ENCODE data around the gene RHCE.

- TF ChIP-seq FOXJ3 (CRISPR knock-in tag; IDR thresholded peaks at IDR 0.05), result no peak
- no peak for TF ChIP-seq E2F1 (CRISPR knock-in tag; IDR thresholded peaks at IDR 0.05)
- no peak for TF ChIP-seq CREB1 (IDR thresholded peaks at IDR 0.05)
- TF ChIP-seq CREB1 (CRISPR knock-in tag; IDR thresholded peaks at IDR 0.05), result no peak
- no peak for TF ChIP-seq ZNF584 (CRISPR knock-in tag; IDR thresholded peaks at IDR 0.05; ENCODE audit: low read depth)
- no peak for TF ChIP-seq POLR2A (conservative IDR thresholded peaks at IDR 0.05)
- no peak for TF ChIP-seq BRCA1 (IDR thresholded peaks at IDR 0.05)
- TF ChIP-seq BRCA1 (CRISPR knock-in tag; IDR thresholded peaks at IDR 0.05), result no peak
- TF ChIP-seq ZNF280A (IDR thresholded peaks at IDR 0.05; ENCODE audit: low read depth, partially characterized antibody), result no peak
- TF ChIP-seq ZNF274 (IDR thresholded peaks at IDR 0.05; ENCODE audit: borderline replicate concordance, low read depth, low read length), result no peak
- no peak for TF ChIP-seq CTCF (IDR thresholded peaks at IDR 0.05 in 2 of 3, conservative IDR thresholded peaks at IDR 0.05 in 1 of 3; ENCODE audit: insufficient read depth in 2 of 3, low read depth in 1 of 3, low read length in 3 of 3)
- no peak for TF ChIP-seq ZZZ3 (IDR thresholded peaks at IDR 0.05)
These were observed 13.0 kb upstream of the RHCE start for GRCh38 chr1:25433389-25434186.

Measured in K562 (cell line).